Measurements from ENCODE around the gene CLPTM1.

Gene CLPTM1

GRCh38 chr19:45020071-45020470 is 64.9 kb downstream of the CLPTM1 start:
- H3K4me3 ChIP-seq (ENCODE audit: insufficient read depth, low read length, poor library complexity, severe bottlenecking), result no peak overlapping the region
- no peaks in the 10 kb centered on the region for H3K9me2 ChIP-seq (replicated peaks; ENCODE audit: insufficient read depth, low read length)
- H3K4me2 ChIP-seq (ENCODE audit: low read depth, low read length, poor library complexity, severe bottlenecking), result no peak overlapping the region
- H3K79me2 ChIP-seq (ENCODE audit: insufficient read depth, low read length), result no peaks in the 10 kb centered on the region; the same call in 1 of the 2 replicates
- no peaks in the 10 kb centered on the region for H3K9me3 ChIP-seq (ENCODE audit: insufficient read depth, low read length)
- no peak overlapping the region for H2AFZ ChIP-seq (ENCODE audit: low read depth, low read length, severe bottlenecking)
- peaks cover 36% of the 10 kb centered on the region for H3F3A ChIP-seq (ENCODE audit: insufficient read depth)
- H3K27ac ChIP-seq (ENCODE audit: low read depth, low read length), result no peak overlapping the region
- H4K20me1 ChIP-seq (ENCODE audit: low read depth, low read length), result no peaks in the 10 kb centered on the region
- no peaks in the 10 kb centered on the region for H3K27me3 ChIP-seq (ENCODE audit: low read length)
- no peak for TF ChIP-seq CTCF (IDR thresholded peaks at IDR 0.05; ENCODE audit: insufficient read depth, low read length, poor library complexity, severe bottlenecking)
- TF ChIP-seq EZH2phosphoT487 (conservative IDR thresholded peaks at IDR 0.05; ENCODE audit: low read length), result no peak
- H3K36me3 ChIP-seq (ENCODE audit: low read length), result peaks cover 7% of the 10 kb centered on the region; the same call in 1 of the 2 replicates
- H3K9ac ChIP-seq (ENCODE audit: low read length), result no peak overlapping the region

GRCh38 chr19:45021971-45022370 is 66.8 kb downstream of the CLPTM1 start:
- Histone ChIP-seq H3K4me3 (ENCODE audit: insufficient read depth, low read length, poor library complexity, severe bottlenecking) (no peak overlapping the region), H3K4me2 (ENCODE audit: low read depth, low read length, poor library complexity, severe bottlenecking) (no peak overlapping the region), H3K9me3 (ENCODE audit: insufficient read depth, low read length) (no peaks in the 10 kb centered on the region), H3K36me3 (ENCODE audit: low read length) (peaks cover 7% of the 10 kb centered on the region; the same call in 1 of the 2 replicates), H4K20me1 (ENCODE audit: low read depth, low read length) (no peaks in the 10 kb centered on the region), H3K27ac (ENCODE audit: low read depth, low read length) (no peak overlapping the region), H3F3A (ENCODE audit: insufficient read depth) (peaks cover 17% of the 10 kb centered on the region), H3K9me2 (replicated peaks; ENCODE audit: insufficient read depth, low read length) (no peaks in the 10 kb centered on the region), H3K9ac (ENCODE audit: low read length) (no peak overlapping the region), H3K27me3 (ENCODE audit: low read length) (no peaks in the 10 kb centered on the region), H3K79me2 (ENCODE audit: insufficient read depth, low read length) (no peaks in the 10 kb centered on the region; the same call in 1 of the 2 replicates), H2AFZ (ENCODE audit: low read depth, low read length, severe bottlenecking) (no peak overlapping the region)
- TF ChIP-seq EZH2phosphoT487 (conservative IDR thresholded peaks at IDR 0.05; ENCODE audit: low read length) (no peak), CTCF (IDR thresholded peaks at IDR 0.05; ENCODE audit: insufficient read depth, low read length, poor library complexity, severe bottlenecking) (no peak)

GRCh38 chr19:45023048-45023447 is 67.9 kb downstream of the CLPTM1 start:
- H3K27me3 ChIP-seq (ENCODE audit: low read length), result no peaks in the 10 kb centered on the region
- H3K79me2 ChIP-seq (ENCODE audit: insufficient read depth, low read length), result no peaks in the 10 kb centered on the region
- TF ChIP-seq CTCF (IDR thresholded peaks at IDR 0.05; ENCODE audit: insufficient read depth, low read length, poor library complexity, severe bottlenecking) (no peak), EZH2phosphoT487 (conservative IDR thresholded peaks at IDR 0.05; ENCODE audit: low read length) (no peak)
- no peaks in the 10 kb centered on the region for H3K9me2 ChIP-seq (replicated peaks; ENCODE audit: insufficient read depth, low read length)
- H2AFZ ChIP-seq (ENCODE audit: low read depth, low read length, severe bottlenecking), result no peak overlapping the region
- no peak overlapping the region for H3K9ac ChIP-seq (ENCODE audit: low read length)
- H3K4me3 ChIP-seq (ENCODE audit: insufficient read depth, low read length, poor library complexity, severe bottlenecking), result no peak overlapping the region
- peaks cover 7% of the 10 kb centered on the region; the same call in 1 of the 2 replicates for H3F3A ChIP-seq (ENCODE audit: insufficient read depth)
- no peak overlapping the region for H3K4me2 ChIP-seq (ENCODE audit: low read depth, low read length, poor library complexity, severe bottlenecking)
- peaks cover 10% of the 10 kb centered on the region; the same call in 1 of the 2 replicates for H3K36me3 ChIP-seq (ENCODE audit: low read length)
- H4K20me1 ChIP-seq (ENCODE audit: low read depth, low read length), result no peaks in the 10 kb centered on the region
- H3K9me3 ChIP-seq (ENCODE audit: insufficient read depth, low read length), result no peaks in the 10 kb centered on the region
- no peak overlapping the region for H3K27ac ChIP-seq (ENCODE audit: low read depth, low read length)

Measured in SU-DHL-6 (cell line).